ENCODE data around the gene TTLL7. TPM values are rescaled to one million over a fixed set of nuclear protein-coding genes. Genes with fewer than 3 reads are reported as not detected.

Gene TTLL7
- total RNA-seq, 1 experiment from 2014 or later: 2.0 TPM

DNA sequence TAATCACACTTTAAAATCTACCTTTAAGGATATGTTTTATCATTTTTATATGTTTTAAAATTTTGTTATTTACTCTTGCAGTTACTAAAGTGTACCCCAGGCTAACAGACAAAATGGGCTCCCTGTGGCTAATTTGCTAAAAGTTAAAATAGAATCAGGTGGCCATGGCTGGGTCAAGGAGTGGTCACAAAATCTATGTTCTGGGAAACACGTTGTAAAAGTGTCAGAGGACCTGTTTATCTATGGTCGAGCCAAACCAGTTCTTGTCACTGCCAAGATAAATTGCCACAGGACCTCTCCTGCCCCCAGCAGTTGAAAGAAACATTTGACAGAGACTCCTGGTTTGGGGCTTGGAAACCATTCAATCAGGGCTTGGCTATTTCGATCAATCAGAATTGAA is 21.2 kb upstream of the TTLL7 start:
- Mint-ChIP-seq H3K36me3 (ENCODE audit: insufficient read depth, unreplicated experiment) (no peaks in the 10 kb centered on the region), H3K27me3 (ENCODE audit: insufficient read depth, unreplicated experiment) (no peaks in the 10 kb centered on the region), H3K4me3 (ENCODE audit: unreplicated experiment) (no peak overlapping the region), H3K27ac (ENCODE audit: low read depth, unreplicated experiment) (no peak overlapping the region), H3K9me3 (ENCODE audit: unreplicated experiment) (no peaks in the 10 kb centered on the region), H3K4me1 (ENCODE audit: insufficient read depth, unreplicated experiment) (no peaks in the 10 kb centered on the region)
- CTCF ChIA-PET: no interaction called here
- no peak for DNase-seq (ENCODE audit: unreplicated experiment)
- BruUV-seq (replicated peaks): no TSS peak
- POLR2A ChIA-PET: no interaction called here
- TF ChIP-seq, protein P1, sequence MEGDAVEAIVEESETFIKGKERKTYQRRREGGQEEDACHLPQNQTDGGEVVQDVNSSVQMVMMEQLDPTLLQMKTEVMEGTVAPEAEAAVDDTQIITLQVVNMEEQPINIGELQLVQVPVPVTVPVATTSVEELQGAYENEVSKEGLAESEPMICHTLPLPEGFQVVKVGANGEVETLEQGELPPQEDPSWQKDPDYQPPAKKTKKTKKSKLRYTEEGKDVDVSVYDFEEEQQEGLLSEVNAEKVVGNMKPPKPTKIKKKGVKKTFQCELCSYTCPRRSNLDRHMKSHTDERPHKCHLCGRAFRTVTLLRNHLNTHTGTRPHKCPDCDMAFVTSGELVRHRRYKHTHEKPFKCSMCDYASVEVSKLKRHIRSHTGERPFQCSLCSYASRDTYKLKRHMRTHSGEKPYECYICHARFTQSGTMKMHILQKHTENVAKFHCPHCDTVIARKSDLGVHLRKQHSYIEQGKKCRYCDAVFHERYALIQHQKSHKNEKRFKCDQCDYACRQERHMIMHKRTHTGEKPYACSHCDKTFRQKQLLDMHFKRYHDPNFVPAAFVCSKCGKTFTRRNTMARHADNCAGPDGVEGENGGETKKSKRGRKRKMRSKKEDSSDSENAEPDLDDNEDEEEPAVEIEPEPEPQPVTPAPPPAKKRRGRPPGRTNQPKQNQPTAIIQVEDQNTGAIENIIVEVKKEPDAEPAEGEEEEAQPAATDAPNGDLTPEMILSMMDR (IDR thresholded peaks at IDR 0.05; ENCODE audit: unreplicated experiment): no peak
- intact Hi-C loops (cut with micrococcal nuclease): no loop called here

DNA sequence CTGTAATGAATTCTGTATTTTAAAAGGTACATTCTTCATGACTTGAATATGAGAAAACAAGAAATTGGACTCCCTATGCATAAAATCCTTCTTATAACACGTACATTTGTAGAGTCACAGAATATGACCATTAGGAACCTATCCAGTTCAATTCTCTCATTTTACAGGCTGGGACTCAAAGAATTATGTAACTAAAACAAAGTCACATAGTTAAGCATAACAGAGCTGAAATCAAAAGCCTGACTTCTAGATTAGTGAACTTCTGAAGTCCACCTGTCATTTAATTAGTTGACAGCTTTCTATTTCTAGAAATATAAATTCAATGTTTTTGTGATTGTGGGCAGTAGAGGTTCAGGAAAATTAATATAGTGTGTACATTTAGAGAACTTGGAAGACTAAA is 20.3 kb upstream of the TTLL7 start:
- ChIA-PET POLR2A (no interaction called here), CTCF (interaction anchor here (0.7 kb wide), 2 partner anchors 9 to 46 kb away, joined by 3 to 4 read pairs; no protein-coding TSS in a partner anchor)
- TF ChIP-seq, protein P1 (IDR thresholded peaks at IDR 0.05; ENCODE audit: unreplicated experiment): no peak
- Mint-ChIP-seq H3K9me3 (ENCODE audit: unreplicated experiment) (no peaks in the 10 kb centered on the region), H3K27me3 (ENCODE audit: insufficient read depth, unreplicated experiment) (no peaks in the 10 kb centered on the region), H3K4me1 (ENCODE audit: insufficient read depth, unreplicated experiment) (no peaks in the 10 kb centered on the region), H3K36me3 (ENCODE audit: insufficient read depth, unreplicated experiment) (no peaks in the 10 kb centered on the region), H3K4me3 (ENCODE audit: unreplicated experiment) (no peak overlapping the region), H3K27ac (ENCODE audit: low read depth, unreplicated experiment) (no peak overlapping the region)
- no peak for DNase-seq (ENCODE audit: unreplicated experiment)
- intact Hi-C loops (cut with micrococcal nuclease): no loop called here
- BruUV-seq (replicated peaks): no TSS peak

DNA sequence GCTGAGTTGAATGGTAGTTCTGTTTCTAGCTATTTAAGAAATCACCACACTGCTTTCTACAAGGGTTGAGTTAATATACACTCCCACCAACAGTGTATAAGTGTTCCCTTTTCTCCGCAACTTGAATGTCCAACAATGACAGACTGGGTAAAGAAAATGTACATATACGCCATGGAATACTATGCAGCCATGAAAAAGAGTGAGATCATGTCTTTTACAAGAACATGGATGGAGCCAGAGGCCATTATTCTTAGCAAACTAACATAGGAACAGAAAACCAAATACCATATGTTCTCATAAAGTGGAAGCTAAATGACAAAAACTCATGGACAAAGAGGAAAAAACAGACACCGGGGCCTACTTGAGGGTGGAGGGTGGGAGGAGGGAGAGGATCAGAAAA is 14.8 kb upstream of the TTLL7 start:
- H3K4me1 Mint-ChIP-seq (ENCODE audit: insufficient read depth, unreplicated experiment): no peaks in the 10 kb centered on the region
- POLR2A ChIA-PET: no interaction called here

DNA sequence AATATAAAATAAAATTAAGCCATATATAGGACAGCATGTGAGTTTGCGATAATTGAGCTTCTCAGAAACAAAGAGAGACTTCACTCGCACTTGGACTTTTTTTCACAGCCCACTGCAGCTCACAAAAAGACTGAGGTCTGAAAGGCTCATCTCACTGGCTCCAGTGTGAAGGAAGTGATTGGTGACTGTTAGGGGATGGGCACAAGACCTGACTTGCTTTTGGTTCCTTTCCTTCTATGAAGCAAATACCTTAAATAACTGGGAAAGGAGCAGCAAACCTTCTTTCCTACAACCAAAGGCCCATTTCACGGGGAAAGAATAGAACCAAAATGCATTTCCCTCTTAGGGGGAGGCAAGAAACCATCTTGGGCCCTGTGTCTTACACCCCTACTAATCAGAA is 13.1 kb upstream of the TTLL7 start:
- Mint-ChIP-seq H3K9me3 (ENCODE audit: unreplicated experiment) (peaks cover 2% of the 10 kb centered on the region), H3K4me3 (ENCODE audit: unreplicated experiment) (no peak overlapping the region), H3K36me3 (ENCODE audit: insufficient read depth, unreplicated experiment) (no peaks in the 10 kb centered on the region), H3K4me1 (ENCODE audit: insufficient read depth, unreplicated experiment) (no peaks in the 10 kb centered on the region), H3K27me3 (ENCODE audit: insufficient read depth, unreplicated experiment) (no peaks in the 10 kb centered on the region), H3K27ac (ENCODE audit: low read depth, unreplicated experiment) (no peak overlapping the region)
- DNase-seq (ENCODE audit: unreplicated experiment): no peak
- POLR2A ChIA-PET: no interaction called here
- BruUV-seq (replicated peaks): no TSS peak
- intact Hi-C loops (cut with micrococcal nuclease): no loop called here
- CTCF ChIA-PET: interaction anchor here (0.7 to 1.5 kb wide), 2 partner anchors 12 to 110 kb away, joined by 3 to 4 read pairs; no protein-coding TSS in a partner anchor
- TF ChIP-seq, protein P1 (IDR thresholded peaks at IDR 0.05; ENCODE audit: unreplicated experiment): no peak

More for the DNA sequence above, 14.8 kb upstream of the TTLL7 start:
- no TSS peak for BruUV-seq (replicated peaks)
- Mint-ChIP-seq H3K4me3 (ENCODE audit: unreplicated experiment) (no peak overlapping the region), H3K27me3 (ENCODE audit: insufficient read depth, unreplicated experiment) (no peaks in the 10 kb centered on the region), H3K9me3 (ENCODE audit: unreplicated experiment) (no peaks in the 10 kb centered on the region), H3K36me3 (ENCODE audit: insufficient read depth, unreplicated experiment) (no peaks in the 10 kb centered on the region), H3K27ac (ENCODE audit: low read depth, unreplicated experiment) (no peak overlapping the region)
- TF ChIP-seq, protein P1 (IDR thresholded peaks at IDR 0.05; ENCODE audit: unreplicated experiment): no peak
- no peak for DNase-seq (ENCODE audit: unreplicated experiment)
- CTCF ChIA-PET: no interaction called here
- intact Hi-C loops (cut with micrococcal nuclease): no loop called here
